GM12865 (cell line): ENCODE measurements around the gene TNRC6C.

ENCODE experiments used
- DNase-seq: peaks from one replicate; pipeline ENCODE4 v3.0.0; 2010; ENCODE audit warnings: low read depth
- H3K4me3 ChIP-seq: 2 replicates; pipeline ENCODE4 v1.5.1; 2011; ENCODE audit warnings: mild to moderate bottlenecking, low read depth, low read length, control low read depth
- TF ChIP-seq, protein P1 (sequence below): IDR thresholded peaks from 2 replicates; pipeline ENCODE4 v1.5.1; 2011; ENCODE audit warnings: low read length, control low read depth, low read depth, inconsistent platforms; ENCODE audit not compliant: insufficient read depth; ENCODE audit errors: missing control alignments

Gene TNRC6C

DNA sequence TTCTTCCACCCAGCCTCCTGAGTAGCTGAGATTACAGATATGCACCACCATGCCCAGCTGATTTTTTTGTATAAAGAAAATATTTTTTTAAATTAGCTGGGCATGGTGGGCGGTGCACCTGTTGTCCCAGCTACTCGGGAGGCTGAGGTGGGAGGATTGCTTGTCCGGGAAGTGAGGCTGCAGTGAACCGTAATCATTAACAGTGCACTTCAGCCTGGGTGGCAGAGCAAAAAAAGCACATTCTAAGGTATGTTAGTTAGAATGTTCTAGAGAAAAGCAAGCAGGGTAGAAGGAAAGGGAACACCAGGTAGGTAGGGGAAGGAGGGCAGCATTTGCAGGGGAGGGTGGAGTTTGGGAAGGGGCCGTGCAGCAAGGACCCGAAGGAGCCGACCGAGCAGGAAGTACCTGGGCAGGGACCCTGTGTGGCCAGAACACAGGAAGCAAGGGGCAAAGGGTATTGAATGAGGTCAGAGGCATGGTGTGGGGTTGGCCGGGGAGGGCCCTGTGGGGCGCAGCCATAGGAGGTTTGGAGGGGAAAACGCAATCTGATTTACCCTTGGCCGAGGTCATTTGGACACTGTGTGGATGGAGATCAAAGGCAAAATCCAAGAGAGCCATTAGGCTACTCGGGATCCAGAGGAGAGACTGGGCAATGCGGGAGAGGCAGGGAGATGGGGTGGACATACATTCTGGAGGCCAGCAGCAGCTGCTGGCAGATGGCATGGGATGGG, 189.9 kb downstream of the TNRC6C start:
- no peak overlapping the region for H3K4me3 ChIP-seq
- DNase-seq: no peak
- TF ChIP-seq, protein P1, sequence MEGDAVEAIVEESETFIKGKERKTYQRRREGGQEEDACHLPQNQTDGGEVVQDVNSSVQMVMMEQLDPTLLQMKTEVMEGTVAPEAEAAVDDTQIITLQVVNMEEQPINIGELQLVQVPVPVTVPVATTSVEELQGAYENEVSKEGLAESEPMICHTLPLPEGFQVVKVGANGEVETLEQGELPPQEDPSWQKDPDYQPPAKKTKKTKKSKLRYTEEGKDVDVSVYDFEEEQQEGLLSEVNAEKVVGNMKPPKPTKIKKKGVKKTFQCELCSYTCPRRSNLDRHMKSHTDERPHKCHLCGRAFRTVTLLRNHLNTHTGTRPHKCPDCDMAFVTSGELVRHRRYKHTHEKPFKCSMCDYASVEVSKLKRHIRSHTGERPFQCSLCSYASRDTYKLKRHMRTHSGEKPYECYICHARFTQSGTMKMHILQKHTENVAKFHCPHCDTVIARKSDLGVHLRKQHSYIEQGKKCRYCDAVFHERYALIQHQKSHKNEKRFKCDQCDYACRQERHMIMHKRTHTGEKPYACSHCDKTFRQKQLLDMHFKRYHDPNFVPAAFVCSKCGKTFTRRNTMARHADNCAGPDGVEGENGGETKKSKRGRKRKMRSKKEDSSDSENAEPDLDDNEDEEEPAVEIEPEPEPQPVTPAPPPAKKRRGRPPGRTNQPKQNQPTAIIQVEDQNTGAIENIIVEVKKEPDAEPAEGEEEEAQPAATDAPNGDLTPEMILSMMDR: no peak

DNA sequence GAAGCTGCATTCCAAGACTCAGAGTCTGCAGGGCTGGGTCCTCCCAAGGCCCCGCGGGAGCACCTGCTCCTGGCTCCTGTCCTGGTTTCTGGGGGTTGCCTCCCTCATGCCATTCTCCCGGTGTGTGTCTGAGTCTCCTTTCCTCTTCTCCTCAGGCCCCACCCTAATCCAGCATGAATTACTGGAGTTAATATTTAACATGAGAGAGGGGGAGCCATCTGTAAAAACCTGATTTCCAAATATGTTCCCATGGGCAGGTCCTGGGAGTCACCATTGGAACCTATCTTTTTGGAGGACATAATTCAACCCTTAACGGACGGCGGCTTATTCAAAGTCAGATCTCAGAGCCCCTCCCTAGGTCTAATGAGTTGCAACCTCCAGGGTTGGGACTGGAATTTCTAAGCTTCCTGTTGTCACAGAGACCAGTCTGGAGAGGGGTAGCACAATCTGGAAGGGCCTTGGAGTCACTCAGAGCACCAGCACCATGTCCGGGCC, 193.1 kb downstream of the TNRC6C start:
- H3K4me3 ChIP-seq: no peak overlapping the region
- DNase-seq: no peak
- TF ChIP-seq, protein P1: no peak

DNA sequence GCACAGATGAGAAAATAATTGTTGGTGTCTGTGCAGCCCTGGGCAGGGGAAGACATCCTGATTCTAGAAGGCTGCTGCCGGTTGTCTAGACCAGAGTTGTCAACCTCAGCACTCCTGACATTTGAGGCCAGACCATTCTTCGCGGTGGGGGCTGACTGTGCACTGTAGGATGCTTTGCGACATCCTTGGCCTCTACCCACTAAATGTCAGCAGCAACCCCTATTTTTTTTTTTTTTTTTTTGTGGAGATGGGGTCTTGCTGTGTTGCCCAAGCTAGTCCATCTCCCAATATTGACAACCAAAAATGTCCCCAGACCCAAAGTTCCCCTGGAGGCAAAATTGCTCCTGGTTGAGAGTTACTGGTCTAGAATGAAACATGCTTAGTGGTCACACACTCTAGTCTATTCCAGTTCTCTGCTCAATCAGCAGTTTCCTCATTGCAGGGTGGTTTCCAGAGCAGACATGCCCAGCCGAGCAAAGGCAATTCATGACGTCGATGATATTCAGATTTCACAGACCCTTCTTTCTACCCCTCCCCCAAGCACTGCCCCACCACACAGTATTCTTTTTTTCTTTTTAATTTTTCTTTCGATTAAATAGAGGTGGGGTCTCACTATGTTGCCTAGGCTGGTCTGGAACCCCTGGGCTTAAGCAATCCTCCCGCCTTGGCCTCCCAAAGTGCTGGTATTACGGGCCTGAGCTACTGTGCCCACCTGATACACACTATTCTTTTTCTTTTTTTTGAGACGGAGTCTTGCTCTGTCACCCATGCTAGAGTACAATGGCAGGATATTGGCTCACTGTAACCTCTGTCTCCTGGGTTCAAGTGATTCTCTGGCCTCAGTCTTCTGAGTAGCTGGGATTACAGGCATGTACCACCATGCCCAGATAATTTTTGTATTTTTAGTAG, 196.7 kb downstream of the TNRC6C start:
- peak overlapping the region; percentile 38 for H3K4me3 ChIP-seq
- peak; percentile 94 for DNase-seq
- TF ChIP-seq, protein P1: no peak
